ENCODE measurements around the gene GAS1.
A peak's percentile ranks its signal among the peaks of the same experiment; 100 is the strongest.

GAS1 gene, protein sequence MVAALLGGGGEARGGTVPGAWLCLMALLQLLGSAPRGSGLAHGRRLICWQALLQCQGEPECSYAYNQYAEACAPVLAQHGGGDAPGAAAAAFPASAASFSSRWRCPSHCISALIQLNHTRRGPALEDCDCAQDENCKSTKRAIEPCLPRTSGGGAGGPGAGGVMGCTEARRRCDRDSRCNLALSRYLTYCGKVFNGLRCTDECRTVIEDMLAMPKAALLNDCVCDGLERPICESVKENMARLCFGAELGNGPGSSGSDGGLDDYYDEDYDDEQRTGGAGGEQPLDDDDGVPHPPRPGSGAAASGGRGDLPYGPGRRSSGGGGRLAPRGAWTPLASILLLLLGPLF

DNA sequence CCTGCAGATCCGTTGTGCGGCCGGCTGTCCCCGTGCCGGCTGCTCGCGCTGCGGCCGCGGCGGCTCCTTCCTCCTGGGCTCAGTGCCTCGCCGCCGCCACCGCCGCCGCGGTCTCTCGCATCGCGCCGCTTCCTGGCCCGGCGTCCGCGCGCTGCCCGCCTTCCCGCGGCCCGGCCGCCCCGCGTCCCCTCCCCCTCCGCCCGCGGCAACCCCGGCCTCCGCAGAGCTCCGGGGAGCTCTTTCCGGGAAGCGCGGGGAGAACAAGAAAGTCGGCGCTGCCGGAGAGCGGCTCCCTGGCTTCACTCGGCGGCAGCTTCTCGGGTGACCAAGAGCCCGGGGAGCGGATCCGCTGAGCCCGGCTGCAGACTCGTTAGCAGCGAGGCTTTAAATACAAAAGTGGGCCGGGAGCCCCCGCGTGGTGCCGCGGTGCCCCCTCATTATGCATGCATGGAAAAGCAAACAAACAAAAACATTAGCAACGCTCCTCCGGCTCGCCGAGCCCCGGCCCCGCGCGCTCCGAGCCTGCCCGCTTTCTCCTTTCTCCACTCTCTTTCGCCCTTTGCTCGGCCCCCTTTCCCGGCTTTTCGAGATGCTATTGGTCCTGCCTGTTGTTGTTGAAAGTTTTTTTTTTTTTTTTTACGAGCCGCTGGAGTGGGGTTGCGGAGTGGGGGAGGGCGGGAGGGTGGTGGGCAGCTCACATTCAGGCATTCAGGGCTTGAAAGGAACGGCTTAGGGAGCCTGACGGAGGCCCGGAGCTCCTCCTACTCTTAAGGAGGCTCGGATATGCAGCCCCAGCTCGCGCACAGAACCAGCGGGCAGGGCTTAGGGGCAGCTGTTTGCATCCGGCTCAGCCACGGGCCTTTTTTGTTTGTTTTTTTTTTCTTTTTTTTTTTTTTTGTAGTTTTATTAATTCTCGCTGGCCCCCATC, at the start of gene GAS1:
Gene GAS1, minus strand, starts transcription at position 361 of the 928 bp plus-strand sequence. CDS start 727 bp downstream, outside the sequence.
- peak; percentile 53 to 62 for DNase-seq

DNA sequence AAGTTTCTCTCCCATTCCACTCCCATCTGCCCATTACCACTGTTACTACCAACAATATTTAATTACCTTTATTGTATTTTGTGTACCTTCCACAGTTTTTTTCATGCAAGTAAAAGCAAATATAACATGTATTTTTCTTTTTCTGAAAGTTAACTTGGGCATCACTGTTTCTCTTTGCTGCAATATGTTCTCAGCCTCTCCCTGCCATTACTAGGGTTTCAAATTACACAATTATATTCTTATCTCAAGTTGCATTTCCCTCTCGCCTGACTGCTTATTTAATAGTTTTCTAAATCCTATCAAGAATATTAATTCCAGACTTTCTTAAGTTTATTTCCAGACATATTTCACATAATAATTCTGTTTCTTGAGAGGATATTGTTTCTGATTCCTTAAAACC, 46.9 kb upstream of the GAS1 start:
- DNase-seq: no peak

DNA sequence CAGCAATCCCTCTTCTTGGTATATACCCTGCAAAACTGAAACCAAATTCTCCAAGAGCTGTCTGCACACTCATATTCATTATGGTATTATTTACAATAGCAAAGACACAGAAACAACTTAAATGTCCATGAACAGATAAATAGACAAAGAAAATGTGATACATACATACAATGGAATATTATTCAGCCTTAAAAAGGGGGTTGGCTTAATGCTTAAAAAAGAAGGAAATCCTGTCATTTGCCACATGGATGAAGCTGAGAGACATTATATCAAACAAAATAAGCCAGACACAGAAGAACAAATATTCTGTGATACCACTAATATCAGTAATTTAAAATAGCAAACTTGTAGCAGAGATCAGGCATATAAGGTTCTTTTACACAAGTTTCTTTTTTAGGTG, 46.5 kb upstream of the GAS1 start:
- DNase-seq: no peak

DNA sequence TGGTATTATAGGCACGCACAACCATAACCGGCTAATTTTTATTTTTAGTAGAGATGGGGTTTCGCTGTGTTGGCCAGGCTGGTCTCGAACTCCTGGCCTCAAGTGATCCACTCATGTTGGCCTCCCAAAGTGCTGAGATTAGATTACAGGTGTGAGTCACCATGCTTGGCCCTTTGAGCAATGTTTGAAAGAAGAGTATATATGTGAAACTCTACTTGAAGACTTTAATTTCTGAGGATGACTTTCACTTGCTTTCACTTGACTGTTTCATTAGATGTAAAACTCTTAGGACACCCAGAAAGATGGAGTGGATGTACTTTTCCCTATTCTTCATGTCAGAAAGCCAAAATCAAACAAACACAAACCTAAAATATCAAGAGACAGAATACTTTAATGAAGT, 43.8 kb upstream of the GAS1 start:
- no peak for DNase-seq

DNA sequence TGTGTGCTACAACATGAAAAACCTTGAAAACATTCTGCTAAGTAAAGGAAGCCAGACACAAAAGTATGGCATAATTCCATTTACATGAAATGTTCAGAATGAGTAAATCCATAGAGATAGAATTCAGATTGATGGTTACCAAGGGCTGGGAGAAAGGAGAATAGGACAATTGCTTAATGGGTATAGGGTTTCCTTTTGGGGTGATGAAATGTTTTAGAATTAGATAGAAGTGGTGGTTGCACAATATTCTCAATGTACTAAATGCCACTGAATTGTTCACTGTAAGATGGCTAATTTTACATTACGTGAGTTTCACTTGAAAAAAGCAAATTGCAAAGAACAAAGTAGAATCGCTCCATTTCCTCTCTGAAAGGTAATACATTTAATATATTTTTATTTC, 43.0 kb upstream of the GAS1 start:
- no peak for DNase-seq

DNA sequence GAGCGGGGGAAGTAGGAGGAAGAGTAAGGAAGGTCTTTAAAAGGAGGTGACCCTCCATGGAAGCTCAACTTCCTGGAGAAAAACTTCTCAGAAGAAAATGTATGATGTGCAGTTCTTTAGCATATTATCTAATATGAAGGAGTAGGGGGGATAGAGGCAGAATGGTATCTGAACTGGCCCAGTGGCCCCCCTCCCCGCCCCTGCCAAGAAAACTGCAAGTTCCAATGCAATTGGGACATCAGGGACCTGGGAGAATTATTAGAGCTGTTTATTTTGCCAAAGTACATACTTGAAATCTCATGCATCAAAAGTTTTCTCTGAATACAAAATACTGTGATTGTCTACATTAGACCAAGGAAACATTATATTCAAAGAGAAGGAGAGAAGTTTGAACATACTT, 40.6 kb upstream of the GAS1 start:
- no peak for DNase-seq

DNA sequence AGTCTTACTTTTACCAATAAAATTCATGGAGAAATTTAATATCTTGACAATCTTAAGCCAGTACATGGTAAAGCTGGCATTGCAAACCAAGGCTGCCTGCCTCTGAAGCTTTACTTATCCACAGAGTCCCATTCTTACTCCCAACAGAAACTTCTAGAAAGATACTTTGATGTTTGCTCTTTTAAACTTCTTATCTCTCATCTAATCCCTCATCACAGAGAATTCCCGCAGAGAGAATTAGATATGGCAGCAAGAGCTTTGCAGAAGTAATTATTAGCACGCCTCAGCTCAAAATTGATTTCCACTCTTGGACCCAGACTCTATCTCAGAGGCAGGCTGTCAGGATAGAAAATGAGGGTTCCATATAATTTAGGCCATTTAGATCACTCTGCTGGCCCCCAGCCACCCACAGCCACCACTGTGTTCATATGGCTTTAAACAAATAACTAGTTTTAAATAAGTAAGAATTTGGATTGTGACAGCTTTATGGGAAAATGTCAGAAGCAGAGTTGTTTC, 37.9 kb upstream of the GAS1 start:
- no peak for DNase-seq

DNA sequence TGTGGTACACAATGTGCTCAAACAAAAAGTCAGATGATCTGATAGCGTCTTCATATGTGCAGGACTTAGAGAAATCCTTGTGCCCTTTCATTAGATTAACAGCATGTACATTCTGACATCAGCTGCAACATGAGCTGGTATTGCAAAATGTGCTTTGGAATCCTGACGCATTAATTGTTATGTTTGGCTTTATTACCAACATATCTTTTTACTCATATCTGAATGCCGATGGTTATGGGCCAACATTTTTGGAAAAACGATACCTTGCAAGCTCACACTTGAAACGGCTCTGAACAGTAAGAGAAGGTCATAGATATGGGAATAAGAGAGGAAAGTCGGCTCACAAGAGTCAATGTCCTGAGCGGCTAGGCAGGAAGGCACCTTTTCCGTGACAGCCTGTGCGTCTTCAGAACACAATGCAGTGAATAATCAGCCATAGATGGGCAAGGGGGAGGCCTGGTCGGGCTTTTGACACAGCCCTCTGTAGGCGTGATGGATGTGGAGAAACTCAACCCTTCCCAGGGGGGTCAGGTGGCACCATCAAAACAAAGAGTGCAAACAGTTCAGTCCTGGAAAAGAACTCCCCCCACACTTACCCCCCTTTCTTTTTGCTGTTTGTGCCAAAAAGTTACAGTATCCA, 36.4 kb upstream of the GAS1 start:
- no peak for DNase-seq

DNA sequence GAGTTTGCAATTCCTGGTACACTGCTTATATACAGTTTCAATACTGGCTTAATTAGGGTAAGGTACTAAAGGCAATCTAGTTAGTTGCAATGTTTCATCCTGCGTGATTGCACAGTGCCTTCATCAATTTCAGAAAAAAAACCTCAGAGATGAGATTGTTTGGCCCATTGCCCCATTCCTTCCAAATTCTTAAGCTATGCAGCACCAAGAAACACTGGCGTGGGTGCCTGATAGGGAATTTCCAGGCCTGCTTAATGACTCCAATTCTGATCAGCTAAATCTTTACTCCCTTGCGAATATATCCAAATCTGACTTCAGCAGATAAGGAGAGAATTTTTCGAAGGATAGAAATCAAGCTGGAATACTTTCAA, 35.9 kb upstream of the GAS1 start:
- no peak for DNase-seq

DNA sequence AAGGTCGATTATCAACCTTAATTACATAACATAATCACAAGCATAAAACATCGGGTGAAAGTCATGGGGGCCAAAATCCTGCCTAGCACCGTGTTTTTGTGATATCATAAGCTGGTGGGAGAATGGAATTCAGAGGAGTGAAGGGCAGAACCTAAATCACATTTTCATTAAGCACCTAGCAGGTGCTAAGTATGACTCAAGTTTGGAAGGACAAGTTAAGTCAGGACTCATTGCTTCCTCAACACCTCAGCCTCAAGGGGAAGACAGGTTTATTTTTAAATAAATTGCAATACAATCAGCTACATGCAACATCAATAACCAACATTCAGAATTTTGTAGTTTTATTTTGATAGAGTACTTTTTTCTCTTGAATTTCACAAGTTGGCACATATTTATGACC, 33.5 kb upstream of the GAS1 start:
- DNase-seq: no peak

DNA sequence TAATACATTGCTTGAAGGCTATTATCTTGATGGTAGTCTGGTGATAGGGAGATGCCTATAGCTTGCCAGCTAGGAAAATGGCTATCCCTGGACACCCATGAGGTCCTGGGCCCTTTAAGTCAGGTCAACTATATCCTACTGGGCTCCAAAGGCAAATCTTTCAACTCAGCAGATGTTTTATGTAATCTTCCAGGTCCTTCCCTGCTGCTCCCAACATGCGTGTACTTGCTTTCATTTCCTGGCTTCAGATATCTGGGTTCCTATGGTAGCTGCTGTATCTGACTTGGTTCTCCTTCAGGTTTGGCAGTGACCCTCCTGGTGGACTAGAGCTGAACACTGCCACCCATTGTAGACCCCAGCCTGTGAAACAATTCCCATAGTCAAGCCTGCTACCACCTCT, 32.4 kb upstream of the GAS1 start:
- no peak for DNase-seq

DNA sequence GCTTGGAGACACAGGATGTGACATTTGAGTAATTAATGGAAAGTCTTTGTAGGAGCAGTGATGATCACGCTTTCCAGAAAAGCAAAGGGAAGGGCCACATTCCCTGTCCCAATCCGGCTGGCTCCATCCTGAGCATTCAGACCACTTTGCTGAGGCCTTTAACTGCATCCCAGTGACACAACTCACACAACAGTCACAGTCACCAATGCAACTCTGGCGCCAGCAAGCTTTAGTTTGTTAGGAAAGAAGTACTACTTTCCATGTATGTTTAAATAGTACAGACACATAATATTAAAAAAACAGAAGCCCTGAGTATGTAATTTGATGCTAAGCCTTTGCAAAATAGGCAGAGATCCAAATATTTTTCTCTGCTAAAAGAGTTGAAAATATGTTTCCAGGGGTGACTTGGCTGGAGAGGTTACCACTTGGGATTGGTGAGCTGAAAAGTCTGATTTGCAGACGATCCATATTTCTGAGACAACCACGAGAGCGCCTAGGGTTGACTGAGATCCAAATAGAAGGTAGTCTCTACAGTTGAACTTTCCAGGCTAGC, 31.7 kb upstream of the GAS1 start:
- no peak for DNase-seq

DNA sequence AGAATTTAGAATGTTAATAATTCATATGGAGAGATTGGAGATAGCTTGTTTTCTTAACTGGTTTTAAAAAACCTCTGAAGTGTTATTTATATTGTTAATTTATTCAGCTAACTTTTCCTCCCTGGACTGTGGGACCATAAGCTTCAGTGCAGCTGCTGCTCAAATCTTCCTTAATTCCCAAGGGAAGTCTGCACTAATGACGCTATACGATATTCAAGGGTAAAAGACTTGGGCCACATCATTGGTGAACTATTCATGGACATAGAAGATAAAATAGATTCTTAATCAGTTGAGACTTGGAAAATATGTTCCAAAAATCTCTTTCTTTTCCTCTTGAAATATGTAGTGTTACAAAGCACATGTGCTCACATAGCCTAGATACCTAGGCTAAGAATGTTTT, 31.1 kb upstream of the GAS1 start:
- DNase-seq: no peak

DNA sequence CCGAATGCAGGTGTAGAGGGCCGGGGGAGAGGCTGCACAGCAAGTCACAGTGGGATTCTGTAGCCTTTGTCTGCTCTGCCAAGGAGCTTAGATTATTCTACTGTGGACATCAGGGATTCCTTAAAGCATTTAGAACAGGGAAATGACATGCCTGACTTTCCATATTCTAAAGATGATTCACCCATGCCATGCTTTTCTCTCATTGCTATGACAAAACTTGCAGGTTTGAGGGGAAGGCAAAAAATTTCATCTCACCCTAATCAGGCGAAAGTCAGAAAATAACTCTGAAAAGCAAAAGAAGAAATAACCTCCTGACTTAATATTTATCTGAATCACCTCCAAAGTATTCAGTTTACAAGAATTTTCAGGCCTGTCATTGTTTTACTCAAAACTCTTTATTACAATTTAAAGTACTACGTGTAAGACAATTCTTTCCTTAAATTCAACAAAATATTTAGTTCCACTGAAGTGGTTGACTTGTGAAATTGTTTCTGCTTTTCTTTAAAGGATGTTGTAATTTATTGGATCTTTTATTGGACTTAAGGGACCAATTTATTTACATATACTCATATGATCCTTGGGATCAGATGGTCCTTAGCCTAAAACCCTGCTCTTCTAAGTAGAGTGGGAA, 30.0 kb upstream of the GAS1 start:
- no peak for DNase-seq

DNA sequence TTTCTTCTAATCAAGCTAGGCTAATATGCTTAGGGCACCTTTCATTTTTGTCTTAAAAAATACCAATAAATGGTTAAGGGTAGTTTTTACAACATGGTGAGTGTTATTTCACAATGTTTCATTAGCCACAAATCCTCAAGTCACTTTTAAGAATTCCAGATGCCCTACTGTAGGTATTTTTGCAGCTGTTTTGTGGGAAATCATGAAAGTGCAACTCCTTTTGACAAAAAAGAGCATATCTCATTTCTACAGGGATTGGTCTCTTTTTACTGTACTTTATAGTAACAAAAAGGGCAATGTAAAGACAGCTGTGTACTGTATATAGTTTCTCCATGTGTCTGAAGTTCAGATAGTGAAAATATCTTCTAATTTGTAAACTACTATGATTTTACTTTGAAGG, 28.3 kb upstream of the GAS1 start:
- no peak for DNase-seq

DNA sequence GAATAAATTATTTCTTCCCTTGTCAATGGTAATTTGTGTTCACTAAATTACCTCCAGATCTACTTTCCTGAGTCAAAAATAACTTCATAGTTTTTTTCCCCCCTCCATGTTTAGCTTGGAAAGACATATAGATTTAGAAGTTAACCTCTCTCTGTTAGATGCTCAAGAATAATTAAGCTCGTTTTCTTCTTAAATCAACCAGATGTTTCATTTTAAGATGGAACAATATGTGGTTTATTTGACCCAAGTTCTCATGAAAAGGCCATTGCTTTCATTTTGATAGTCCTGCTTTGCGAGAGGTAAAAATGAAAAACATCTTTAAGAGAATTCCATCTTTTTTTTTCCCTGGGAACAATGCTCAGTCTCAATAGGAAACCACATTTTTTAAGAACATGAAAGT, 27.7 kb upstream of the GAS1 start:
- no peak for DNase-seq

DNA sequence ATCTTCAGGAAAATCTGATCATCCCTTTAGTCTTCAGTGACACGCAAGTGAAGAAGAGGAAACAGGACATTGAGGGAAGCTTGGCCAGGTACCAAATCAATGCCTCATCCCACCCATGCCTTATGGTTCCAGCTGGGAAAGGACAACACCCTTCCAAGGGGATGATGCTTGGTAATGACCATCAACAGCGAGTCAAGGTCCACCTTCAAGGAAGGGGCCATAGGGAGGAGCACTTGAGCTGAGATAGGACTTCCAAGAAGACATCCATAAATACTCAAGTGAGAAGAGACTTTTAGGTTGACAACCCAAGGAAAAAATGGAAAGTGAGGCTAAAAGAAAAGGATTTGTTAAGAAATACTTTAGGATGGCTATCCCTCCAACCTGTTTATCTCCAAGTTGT, 27.1 kb upstream of the GAS1 start:
- DNase-seq: no peak

DNA sequence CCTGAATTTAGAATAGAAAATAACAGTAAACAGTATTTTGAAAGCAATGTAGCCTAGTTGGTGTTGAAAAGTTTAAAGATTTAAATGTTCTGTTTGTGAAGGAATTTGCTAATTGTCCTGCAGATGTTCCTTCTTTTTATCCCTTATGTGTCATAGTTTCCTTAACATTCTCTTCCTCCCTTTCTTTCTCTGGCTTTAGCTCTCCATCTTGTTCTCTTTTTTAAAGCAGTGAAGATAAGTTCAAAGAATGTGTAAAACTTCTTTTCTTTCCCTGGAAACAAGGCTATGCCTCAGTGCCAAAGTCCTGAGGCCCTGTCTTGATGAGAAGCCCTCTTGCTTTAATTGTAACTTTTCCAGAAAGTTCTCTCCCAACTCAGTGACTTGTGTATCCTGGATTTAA, 24.4 kb upstream of the GAS1 start:
- no peak for DNase-seq

DNA sequence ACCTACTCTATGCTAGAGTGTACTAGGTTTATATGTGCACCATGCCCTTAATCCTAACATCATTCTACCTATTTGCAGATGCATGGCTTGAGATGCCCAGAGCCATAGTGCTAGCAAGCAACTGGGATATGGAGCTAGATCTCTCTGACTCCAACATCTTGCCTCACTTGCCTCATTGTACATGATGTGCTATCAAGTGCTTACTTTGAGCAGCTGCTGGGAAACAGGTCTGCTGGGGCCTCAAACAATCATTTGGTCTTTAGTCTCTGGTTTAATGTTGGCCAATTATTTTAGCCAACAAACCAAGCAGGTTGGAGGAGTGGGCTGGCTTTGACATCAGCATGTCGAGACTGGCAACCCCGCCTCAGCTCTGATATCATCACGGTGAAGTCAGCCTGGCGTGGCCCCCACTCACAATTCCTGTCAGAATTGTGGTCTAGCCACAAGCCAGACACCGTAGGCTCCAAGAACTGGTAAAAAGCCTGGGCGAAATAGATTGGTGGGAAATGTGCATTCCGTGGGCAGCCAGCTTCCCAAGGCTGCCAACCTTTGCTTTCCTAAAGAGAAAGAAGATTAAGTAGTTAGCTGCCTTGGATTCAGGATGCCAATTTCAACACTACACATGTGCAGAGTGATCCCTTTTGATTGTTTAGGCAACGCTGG, 21.1 kb upstream of the GAS1 start:
- DNase-seq: no peak

DNA sequence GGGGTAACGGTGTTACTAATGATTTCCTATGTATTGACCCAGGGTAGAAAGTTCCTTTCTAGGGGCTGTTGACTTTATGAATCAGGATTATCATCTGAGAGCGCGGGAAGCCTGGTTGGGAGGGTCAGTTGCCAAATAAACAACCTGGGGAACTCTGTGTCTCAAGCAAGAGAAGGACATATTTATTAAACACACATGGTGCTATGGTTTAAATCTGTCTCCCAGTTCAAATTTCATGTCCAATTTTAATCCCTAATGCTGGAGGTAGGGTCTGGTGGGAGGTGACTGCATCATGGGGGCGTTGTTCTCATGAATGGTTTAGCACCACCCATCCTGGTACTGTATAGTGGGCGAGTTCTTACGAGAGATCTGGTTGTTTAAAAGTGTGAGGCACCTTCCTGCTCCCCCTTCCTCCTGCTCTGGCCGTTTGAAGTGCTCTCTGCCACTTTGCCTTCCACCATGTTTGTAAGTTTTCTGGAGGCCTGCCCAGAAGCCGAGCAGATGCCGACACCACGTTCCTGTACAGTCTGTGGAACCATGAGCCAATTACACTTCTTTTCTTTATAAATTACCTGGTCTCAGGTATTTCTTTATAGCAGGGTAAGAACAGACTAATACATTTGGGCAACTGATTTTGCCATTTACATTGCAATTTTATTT, 19.7 kb upstream of the GAS1 start:
- no peak for DNase-seq

DNA sequence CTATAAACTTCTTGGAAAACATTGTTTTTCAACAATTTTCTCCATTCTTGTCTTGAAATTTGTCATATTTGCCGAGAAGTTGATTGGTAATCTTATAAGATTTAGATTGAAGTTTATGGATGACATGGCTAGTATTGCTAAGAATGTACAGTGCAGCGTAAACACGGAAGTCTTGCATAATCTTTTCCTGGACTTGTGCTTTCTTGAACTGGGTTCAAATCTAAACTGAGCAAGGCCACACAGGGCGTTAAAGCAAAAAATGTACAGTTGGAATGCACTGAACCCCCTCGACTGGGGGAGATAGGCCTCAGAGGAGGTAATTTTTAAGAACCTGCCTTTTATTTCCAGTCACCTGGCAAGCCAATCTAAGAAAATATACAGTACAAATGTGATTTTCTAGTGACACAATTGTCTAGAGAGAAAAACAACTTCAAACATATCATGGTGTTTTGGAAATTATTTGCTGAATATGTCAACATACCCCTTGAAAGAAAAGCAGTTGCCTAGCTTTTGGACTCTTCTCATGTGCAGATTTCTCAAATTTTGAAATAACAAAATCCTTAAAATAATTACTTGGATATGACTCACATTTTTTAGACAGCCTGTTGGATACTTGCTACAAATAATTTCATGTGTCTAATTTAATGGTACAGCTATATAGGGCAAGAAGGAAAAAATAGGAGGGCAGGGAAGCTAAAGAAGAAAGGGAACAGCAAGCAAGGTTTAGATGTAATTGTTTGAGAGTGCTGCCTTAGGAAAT, 18.5 kb upstream of the GAS1 start:
- DNase-seq: no peak
